Epithelial cell of esophagus (primary cell): Measurements from ENCODE around the gene GK.
"Not testable (repeated sequence)": the region's sequence is repeated elsewhere in the genome, so short reads cannot be mapped to it uniquely, and the experiment has no call there.

Source experiments
- DNase-seq: peaks from one replicate; pipeline ENCODE4 v3.0.0; 2010; ENCODE audit warnings: low read depth
- H3K4me3 ChIP-seq: 2 replicates; pipeline ENCODE4 v1.5.1; 2011; ENCODE audit warnings: mild to moderate bottlenecking, low read length, control low read depth
- TF ChIP-seq, protein P1 (sequence below): IDR thresholded peaks from 2 replicates; pipeline ENCODE4 v1.5.1; 2011; ENCODE audit warnings: low read depth, mild to moderate bottlenecking, low read length, control low read depth, inconsistent platforms; ENCODE audit not compliant: insufficient read depth; ENCODE audit errors: missing control alignments

GK gene

DNA sequence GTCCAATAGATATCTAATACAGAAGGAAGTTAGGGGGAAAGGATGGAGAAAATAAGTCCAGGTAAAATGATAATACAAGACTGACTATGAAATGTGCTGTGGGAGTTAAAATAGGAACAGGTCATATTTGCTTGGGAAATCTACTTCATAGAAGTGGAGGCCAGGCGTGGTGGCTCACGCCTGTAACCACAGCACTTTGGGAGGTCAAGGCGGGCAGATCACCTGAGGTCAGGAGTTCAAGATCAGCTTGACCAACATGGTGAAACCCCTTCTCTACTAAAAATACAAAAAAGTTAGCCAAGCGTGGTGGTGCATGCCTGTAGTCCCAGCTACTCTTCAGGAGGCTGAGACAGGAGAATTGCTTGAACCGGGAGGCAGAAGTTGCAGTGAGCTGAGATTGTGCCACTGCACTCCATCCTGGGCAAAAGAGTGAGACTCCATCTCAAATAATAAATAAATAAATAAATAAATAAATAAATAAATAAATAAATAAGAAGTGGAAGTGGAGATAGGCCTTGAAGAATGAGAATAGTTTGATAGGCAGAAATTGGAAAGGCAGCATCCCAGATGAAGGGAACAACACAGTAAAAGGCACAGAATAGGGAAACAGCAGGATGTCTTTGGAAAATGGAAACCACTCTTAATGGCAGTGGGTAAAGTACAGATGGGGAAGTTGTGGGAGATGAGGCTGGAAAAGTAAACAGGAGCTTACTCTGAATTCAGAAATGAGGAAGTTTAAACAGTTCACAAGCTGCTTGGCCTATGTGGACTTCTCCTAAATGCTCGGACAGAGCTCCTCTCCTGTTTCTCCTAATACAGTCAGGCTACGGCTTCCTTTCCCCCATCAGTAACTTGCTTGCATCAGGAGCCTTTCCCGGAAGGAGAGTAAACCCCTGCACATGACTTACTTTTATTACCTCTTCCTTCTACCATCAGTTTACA is 15.1 kb upstream of the GK start:
- TF ChIP-seq, protein P1, sequence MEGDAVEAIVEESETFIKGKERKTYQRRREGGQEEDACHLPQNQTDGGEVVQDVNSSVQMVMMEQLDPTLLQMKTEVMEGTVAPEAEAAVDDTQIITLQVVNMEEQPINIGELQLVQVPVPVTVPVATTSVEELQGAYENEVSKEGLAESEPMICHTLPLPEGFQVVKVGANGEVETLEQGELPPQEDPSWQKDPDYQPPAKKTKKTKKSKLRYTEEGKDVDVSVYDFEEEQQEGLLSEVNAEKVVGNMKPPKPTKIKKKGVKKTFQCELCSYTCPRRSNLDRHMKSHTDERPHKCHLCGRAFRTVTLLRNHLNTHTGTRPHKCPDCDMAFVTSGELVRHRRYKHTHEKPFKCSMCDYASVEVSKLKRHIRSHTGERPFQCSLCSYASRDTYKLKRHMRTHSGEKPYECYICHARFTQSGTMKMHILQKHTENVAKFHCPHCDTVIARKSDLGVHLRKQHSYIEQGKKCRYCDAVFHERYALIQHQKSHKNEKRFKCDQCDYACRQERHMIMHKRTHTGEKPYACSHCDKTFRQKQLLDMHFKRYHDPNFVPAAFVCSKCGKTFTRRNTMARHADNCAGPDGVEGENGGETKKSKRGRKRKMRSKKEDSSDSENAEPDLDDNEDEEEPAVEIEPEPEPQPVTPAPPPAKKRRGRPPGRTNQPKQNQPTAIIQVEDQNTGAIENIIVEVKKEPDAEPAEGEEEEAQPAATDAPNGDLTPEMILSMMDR, result no peak
- DNase-seq, result no peak

DNA sequence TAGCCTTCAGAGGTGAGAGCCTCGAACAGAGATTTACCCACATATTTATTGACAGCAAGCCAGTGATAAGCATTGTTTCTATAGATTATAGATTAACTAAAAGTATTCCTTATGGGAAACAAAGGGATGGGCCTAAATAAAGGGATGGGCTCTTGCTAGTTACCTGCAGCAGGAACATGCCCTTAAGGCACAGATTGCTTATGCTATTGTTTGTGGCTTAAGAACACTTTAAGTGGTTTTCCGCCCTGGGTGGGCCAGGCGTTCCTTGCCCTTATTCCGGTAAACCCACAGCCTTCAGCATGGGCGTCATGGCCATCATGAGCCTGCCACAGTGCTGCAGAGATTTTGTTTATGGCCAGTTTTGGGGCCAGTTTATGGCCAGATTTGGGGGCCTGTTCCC is 13.5 kb upstream of the GK start:
- not testable (repeated sequence) for DNase-seq, H3K4me3 ChIP-seq

More for the DNA sequence above, 15.1 kb upstream of the GK start:
- H3K4me3 ChIP-seq, result no peak overlapping the region

DNA sequence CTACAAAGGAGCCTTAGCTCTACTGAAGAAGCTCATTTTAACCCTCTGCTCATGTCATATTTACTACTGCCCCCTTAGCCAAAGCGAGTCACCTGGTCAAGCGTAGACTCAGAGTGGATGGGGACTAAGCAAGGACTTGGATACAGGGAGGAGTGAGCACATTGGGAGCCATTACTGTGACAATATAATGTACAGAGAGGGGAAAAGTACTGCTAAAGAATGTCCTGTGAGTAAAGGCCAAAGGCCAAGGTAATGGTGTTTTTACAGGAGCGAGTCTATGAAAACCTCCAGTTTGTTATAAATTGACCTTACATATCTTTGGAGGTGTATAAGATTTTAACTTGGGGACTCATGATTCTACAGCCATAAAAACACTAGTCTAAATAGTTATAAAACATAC is 10.6 kb upstream of the GK start:
- H3K4me3 ChIP-seq, result no peak overlapping the region
- TF ChIP-seq, protein P1, result no peak
- no peak for DNase-seq

DNA sequence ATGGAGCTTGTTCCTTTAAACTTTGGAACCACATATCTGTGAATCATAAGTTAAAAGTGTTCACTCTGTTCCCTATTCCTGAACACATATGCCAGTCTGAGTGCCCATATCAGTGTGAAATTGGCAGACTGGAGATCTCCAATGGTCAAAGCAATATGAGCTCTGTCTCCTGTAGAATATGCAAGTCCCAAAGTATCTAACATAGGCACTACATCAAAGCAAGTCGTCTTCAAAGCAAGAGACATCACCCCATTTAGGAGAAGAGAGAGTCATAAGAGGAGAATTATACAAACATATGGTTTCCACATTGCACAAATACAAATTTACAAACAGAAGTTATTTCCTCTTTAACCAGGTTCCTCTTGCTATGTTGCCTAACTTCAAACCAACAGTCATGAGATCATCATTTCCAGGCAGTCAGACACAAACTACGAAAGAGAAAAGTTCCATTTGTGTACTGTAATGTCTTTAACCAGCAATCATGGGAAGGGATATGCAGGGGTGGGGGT is 9.9 kb upstream of the GK start:
- peak; percentile 41 for DNase-seq
- H3K4me3 ChIP-seq, result no peak overlapping the region
- TF ChIP-seq, protein P1, result no peak

DNA sequence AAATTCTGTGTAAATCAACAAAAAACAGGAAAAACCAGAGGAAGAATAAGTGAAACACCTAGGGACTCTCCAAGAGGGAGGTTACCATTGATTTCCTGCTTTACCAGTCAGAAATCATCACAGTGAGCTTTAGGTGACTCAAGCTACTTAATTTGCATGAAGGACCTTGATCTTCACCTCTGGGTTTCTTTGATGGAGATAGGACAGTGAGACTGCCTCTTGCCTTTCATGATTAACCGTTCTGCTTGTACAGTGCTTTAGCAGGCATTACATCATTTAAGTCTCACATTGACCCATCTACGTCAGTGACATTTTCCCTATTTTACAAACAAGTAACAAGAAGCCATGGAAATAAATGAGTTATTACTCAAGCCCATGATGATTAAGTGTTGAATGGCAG is 3.4 kb upstream of the GK start:
- peak; percentile 78 for DNase-seq
- no peak overlapping the region for H3K4me3 ChIP-seq
- TF ChIP-seq, protein P1, result no peak

DNA sequence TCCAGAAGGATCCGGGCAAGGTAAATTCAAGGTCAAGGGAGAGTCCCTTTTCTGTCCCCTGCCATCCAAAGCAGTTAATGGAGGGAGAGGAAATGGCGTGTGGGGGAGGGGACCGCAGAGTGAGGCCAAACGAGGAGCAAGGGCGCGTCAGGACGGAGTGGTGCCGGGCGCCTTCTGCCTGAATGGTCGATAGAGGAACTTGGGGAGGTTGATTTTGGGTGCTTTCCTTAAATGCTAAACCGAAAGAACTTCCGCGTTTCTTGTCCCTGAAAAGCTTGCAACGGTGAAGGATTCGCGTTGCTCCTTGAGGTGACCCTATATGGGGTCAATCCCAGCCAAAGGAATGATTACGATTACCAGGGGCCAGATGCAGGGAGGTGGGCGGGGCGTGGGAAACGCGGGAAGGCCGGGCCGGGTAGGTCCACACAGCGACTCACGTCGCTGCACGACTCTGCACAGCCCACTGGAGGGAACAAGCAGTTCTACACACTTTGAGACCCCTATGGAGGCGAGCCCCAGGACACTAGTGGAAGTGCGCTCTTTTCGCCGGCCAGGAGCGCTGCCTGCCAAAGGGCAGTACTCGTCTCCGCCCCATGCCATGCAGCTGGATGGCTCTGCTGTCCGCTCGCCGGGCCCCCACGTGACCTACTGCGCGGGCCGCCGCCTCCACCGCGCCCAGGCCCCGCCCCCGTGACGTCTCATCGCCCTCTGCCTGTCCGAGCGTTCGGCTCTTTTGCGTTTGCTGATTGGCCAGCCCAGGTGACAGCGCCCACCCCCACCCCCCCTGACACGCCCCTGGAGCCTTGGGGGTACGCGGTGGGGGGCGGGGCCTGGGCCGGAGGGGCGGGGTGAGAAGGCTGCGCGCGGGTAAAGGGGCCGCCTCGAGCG is 452 bp upstream of the GK start:
- DNase-seq, result peak; percentile 90
- TF ChIP-seq, protein P1, result no peak
- H3K4me3 ChIP-seq, result peak overlapping the region; percentile 58

DNA sequence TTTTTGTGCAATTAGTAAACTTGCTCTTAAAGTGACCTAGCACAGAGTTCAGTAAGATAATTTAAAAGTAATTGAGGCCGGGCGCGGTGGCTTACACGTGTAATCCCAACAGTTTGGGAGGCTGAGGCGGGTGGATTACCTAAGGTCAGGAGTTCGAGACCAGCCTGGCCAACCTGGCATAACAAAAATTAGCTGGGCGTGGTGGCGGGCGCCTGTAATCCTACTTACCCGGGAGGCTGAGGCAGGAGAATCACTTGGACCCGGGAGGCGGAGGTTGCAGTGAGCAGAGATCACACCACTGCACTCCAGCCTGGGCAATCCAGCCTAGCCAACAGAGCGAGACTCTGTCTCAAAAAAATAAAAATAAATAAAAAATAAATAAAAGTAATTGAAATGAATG is 1.2 kb downstream of the GK start:
- not testable (repeated sequence) for DNase-seq, H3K4me3 ChIP-seq
